Type B pancreatic cell (in vitro differentiated cells): ENCODE measurements around the gene TTC9B. TPM values are rescaled to one million over a fixed set of nuclear protein-coding genes. Genes with fewer than 3 reads are reported as not detected.

ENCODE experiments used
- DNase-seq: peaks from one replicate; pipeline ENCODE4 v3.0.0; 2021; ENCODE audit warnings: mixed read lengths; ENCODE audit not compliant: unreplicated experiment; ENCODE audit errors: extremely low spot score
- H3K27ac Mint-ChIP-seq: 2 replicates; pipeline ENCODE4 v1.8.0; 2021; ENCODE audit warnings: mild to moderate bottlenecking, mixed read lengths
- H3K27me3 Mint-ChIP-seq: 2 replicates; pipeline ENCODE4 v1.8.0; 2021; ENCODE audit warnings: mixed read lengths
- H3K36me3 Mint-ChIP-seq: 2 replicates; pipeline ENCODE4 v1.8.0; 2021; ENCODE audit warnings: mixed read lengths
- H3K4me1 Mint-ChIP-seq: one replicate; pipeline ENCODE4 v1.8.0; 2021; ENCODE audit warnings: mixed read lengths; ENCODE audit not compliant: unreplicated experiment
- H3K4me3 Mint-ChIP-seq: 2 replicates; pipeline ENCODE4 v1.8.0; 2021; ENCODE audit warnings: mild to moderate bottlenecking, mixed read lengths
- H3K9me3 Mint-ChIP-seq: 2 replicates; pipeline ENCODE4 v1.8.0; 2021; ENCODE audit warnings: mixed read lengths
- total RNA-seq: library from RNA; stranded (reverse); gene quantifications from 2 replicates; pipeline ENCODE4 v1.2.1, GENCODE V29; 2021; ENCODE audit warnings: low replicate concordance
- TF ChIP-seq, protein P1 (sequence below): fragments of 200-600 bp; sonication (generic); conservative IDR thresholded peaks from 2 replicates; pipeline ENCODE4 v1.5.0; 2021; ENCODE audit warnings: antibody characterized with exemption, mild to moderate bottlenecking

The TTC9B gene
- total RNA-seq, 1 donor from 2014 or later = 0.39 TPM

DNA sequence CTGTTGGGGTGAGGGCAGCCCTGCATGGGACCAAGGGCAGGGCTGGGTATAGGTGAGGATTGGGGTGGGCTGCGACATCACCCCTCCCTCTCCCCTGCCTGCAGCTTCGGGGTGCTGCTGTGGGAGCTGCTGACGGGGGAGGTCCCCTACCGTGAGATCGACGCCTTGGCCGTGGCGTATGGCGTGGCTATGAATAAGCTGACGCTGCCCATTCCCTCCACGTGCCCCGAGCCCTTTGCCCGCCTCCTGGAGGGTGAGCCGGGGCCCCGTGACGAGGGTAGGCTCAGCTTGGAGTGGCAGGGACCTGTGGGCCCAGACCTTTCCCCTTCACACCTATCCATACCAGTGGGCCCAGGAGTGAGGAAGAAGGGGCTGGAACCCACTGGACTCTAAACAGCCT is 13.8 kb downstream of the TTC9B start:
- Mint-ChIP-seq H3K27ac (no peak overlapping the region), H3K4me1 (no peaks in the 10 kb centered on the region), H3K9me3 (no peaks in the 10 kb centered on the region), H3K4me3 (no peak overlapping the region), H3K36me3 (peaks cover 4% of the 10 kb centered on the region), H3K27me3 (no peaks in the 10 kb centered on the region)
- TF ChIP-seq, protein P1, sequence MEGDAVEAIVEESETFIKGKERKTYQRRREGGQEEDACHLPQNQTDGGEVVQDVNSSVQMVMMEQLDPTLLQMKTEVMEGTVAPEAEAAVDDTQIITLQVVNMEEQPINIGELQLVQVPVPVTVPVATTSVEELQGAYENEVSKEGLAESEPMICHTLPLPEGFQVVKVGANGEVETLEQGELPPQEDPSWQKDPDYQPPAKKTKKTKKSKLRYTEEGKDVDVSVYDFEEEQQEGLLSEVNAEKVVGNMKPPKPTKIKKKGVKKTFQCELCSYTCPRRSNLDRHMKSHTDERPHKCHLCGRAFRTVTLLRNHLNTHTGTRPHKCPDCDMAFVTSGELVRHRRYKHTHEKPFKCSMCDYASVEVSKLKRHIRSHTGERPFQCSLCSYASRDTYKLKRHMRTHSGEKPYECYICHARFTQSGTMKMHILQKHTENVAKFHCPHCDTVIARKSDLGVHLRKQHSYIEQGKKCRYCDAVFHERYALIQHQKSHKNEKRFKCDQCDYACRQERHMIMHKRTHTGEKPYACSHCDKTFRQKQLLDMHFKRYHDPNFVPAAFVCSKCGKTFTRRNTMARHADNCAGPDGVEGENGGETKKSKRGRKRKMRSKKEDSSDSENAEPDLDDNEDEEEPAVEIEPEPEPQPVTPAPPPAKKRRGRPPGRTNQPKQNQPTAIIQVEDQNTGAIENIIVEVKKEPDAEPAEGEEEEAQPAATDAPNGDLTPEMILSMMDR = no peak
- DNase-seq = no peak

DNA sequence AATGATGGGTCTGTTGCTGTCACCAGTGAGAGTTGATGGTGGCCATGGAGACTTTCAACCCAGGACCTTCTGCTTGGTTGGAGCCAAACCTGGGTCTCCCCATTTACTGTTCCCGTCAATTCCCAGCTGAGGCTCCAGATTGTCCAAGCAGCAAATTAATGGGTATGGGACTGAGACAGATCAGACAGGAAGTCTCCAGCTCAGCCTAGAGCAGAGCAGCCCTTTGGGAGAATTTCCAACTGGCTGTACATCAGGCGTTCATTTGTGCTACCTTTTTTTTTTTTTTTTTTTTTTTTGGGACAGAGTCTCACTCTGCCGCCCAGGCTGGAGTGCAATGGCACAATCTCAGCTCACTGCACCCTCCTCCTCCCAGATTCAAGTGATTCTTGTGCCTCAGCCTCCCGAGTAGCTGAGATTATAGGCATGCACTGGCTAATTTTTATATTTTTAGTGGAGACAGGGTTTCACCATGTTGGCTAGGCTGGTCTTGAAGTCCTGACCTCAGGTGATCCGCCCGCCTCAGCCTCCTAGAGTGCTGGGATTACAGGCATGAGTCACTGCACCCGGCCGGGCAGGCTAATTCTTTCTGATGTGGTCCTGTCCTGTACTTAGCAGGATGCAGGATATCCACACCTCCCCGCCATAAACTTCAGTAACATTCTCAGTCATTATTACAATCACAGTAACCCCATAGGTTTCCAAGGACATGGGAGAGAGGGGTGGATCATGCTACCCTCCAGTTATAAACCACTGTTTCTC is 17.7 kb downstream of the TTC9B start:
- Mint-ChIP-seq H3K9me3 (no peaks in the 10 kb centered on the region), H3K27me3 (no peaks in the 10 kb centered on the region), H3K4me1 (no peaks in the 10 kb centered on the region), H3K4me3 (no peak overlapping the region), H3K27ac (no peak overlapping the region), H3K36me3 (peaks cover 4% of the 10 kb centered on the region)
- TF ChIP-seq, protein P1 = no peak
- no peak for DNase-seq

DNA sequence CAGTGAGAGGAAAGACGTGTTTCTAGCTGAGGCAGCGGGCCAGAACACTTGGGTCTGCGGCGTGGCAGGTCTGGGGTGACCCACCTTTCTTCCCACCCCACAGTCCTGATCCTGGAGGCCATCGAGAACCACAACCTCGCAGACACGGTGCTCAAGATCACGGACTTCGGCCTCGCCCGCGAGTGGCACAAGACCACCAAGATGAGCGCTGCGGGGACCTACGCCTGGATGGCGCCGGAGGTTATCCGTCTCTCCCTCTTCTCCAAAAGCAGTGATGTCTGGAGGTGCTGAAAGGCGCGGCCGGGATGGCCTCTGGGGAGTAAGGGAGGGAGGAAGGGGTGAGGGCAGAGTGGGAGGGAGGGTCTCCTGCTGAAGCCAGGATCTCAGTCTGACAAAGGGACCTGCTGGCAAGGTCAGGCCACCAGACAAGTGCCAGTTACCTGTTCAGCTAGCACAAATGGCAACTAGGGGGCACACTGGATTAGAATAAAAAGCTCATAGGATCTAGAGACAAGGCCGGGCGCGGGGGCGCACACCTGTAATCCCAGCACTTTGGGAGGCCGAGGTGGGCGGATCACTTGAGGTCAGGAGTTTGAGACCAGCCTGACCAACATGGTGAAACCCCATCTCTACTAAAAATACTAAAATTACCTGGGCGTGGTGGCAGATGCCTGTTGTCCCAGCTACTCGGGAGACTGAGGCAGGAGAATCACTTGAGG is 19.8 kb downstream of the TTC9B start:
- Mint-ChIP-seq H3K9me3 (no peaks in the 10 kb centered on the region), H3K27ac (no peak overlapping the region), H3K27me3 (no peaks in the 10 kb centered on the region), H3K4me3 (no peak overlapping the region), H3K36me3 (no peaks in the 10 kb centered on the region), H3K4me1 (peaks cover 11% of the 10 kb centered on the region)
- TF ChIP-seq, protein P1 = no peak
- no peak for DNase-seq

DNA sequence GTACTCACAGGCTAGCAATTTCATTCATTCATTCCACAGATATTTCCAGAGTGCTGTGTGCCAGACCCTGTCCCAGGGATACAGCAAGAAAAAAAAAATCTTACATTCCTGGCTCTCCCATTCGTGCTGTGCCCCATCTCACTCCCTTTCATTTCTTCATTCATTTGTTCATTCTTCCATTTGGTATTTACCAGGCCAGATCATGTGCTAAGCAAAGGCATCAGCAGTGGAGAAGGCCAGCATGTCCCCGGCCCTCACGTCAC is 24.7 kb downstream of the TTC9B start:
- TF ChIP-seq, protein P1 = no peak
- Mint-ChIP-seq H3K9me3 (no peaks in the 10 kb centered on the region), H3K27ac (no peak overlapping the region), H3K4me3 (peak overlapping the region; percentile 59), H3K36me3 (no peaks in the 10 kb centered on the region), H3K27me3 (peaks cover 8% of the 10 kb centered on the region), H3K4me1 (peaks cover 14% of the 10 kb centered on the region)
- DNase-seq = no peak

DNA sequence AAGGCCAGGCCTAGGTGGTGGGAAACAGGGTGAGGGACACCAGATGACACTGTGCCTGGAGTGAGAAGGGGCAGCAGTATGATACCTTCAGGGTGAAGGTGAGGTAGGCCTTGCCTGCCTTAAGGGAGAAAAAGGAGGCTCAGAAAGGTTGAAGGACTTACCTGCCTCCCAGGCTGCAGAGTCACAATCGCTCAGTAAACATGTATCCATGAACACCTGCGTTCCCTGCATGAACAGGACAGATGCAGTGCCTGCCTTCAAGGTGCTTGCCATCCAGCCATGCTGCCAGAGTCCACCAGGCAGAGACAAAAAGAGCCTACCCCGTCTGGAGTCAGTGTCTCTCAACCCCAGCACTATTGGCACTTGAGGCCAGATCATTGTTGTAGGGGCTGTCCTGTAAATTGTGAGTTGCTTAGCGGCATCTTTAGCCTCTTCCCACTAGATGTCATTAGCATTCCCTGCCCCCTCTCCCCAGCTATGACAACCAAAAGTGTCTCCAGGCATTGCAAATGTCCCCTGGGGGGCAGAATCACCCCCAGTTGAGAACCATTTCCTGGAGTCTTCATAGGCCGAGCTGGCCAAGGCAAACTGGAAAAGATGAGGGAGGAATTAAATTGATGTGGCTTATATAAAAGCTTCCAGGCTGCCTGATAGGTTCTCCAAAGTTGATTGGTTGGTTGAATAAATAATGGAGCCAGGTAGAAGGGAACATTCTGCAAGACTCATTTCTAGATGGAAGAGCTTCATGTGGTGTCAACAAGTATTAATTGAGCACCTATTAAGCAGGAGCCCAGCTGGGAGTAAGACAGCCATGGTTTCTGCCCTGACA is 25.2 kb downstream of the TTC9B start:
- Mint-ChIP-seq H3K4me1 (peaks cover 14% of the 10 kb centered on the region), H3K4me3 (peak overlapping the region; percentile 78), H3K27ac (no peak overlapping the region), H3K36me3 (no peaks in the 10 kb centered on the region), H3K27me3 (peaks cover 13% of the 10 kb centered on the region), H3K9me3 (no peaks in the 10 kb centered on the region)
- TF ChIP-seq, protein P1 = no peak
- DNase-seq = no peak
